Endothelial cell of umbilical vein (primary cell): Measurements from ENCODE around the gene CAMTA1. TPM values are rescaled to one million over a fixed set of nuclear protein-coding genes. Genes with fewer than 3 reads are reported as not detected.

Experiments
- BruUV-seq: library from RNA; stranded (reverse); fragments of 400-500 nt; replicated peaks from 2 replicates; lab custom pipeline; 2021; lab: Mats Ljungman, UMichigan
- CTCF ChIA-PET: fragments of 300-600, 350-600 bp; sonication (Branson Sonifier 250); formaldehyde crosslinking; loops from one replicate; lab custom pipeline; 2021; ENCODE audit warnings: antibody characterized with exemption, inconsistent platforms; lab: Charles Lee
- POLR2A ChIA-PET: fragments of 300-600, 350-600 bp; sonication (Branson Sonifier 250); formaldehyde crosslinking; loops from one replicate; lab custom pipeline; 2021; ENCODE audit warnings: antibody characterized with exemption, inconsistent platforms; lab: Charles Lee
- DNase-seq: peaks from one replicate; pipeline ENCODE4 v3.0.0-alpha.2; 2011; ENCODE audit warnings: low read depth, low spot score
- FAIRE-seq: peaks from 2 replicates; lab custom pipeline; 2011; peaks lifted over from hg19 to GRCh38; lab: Jason Lieb, UNC
- H2AFZ ChIP-seq: 2 replicates; pipeline ENCODE4 v1.6.0; 2012; ENCODE audit warnings: low read depth, low read length, control low read depth, inconsistent platforms
- H3K27ac ChIP-seq: 2 replicates; pipeline ENCODE4 v1.5.1; 2011; ENCODE audit warnings: low read depth, mild to moderate bottlenecking, control low read depth, low read length, moderate library complexity; ENCODE audit not compliant: insufficient read depth
- H3K27me3 ChIP-seq, 2 experiments: 2 replicates each; pipeline versions ENCODE4 v1.6.0 to v1.6.1; 2011; ENCODE audit warnings: low read length in 2 of 2, mixed read lengths in 1 of 2; ENCODE audit not compliant: control insufficient read depth in 2 of 2, insufficient read depth in 2 of 2
- H3K36me3 ChIP-seq, 2 experiments: 2 replicates in 1 of 2; 3 replicates in 1 of 2; pipeline ENCODE4 v1.5.1; 2011; ENCODE audit warnings: low read length in 2 of 2, mild to moderate bottlenecking in 1 of 2, moderate library complexity in 1 of 2; ENCODE audit not compliant: control insufficient read depth in 2 of 2, insufficient read depth in 2 of 2; ENCODE audit errors: extremely low read depth in 1 of 2
- H3K4me1 ChIP-seq: 3 replicates; pipeline ENCODE4 v1.5.1; 2011; ENCODE audit warnings: mild to moderate bottlenecking, low read length; ENCODE audit not compliant: control insufficient read depth, insufficient read depth; ENCODE audit errors: extremely low read depth
- H3K4me2 ChIP-seq: 2 replicates; pipeline ENCODE4 v1.6.1; 2011; ENCODE audit warnings: low read length, control low read depth, mixed read lengths; ENCODE audit not compliant: insufficient read depth
- H3K4me3 ChIP-seq, 3 experiments: fragments of 200-600 bp in 1 of 3; sonication (generic), shearing (Covaris generic) in 1 of 3; replicated peaks in 1 of 3; 2 replicates each; pipeline ENCODE4 v1.5.1; 2011 to 2016; ENCODE audit warnings: control low read depth in 3 of 3, low read length in 3 of 3, mild to moderate bottlenecking in 2 of 3, inconsistent platforms in 1 of 3, low read depth in 1 of 3, moderate library complexity in 1 of 3; ENCODE audit not compliant: insufficient read depth in 1 of 3
- H3K79me2 ChIP-seq: 2 replicates; pipeline ENCODE4 v1.6.0; 2012; ENCODE audit warnings: low read length, inconsistent platforms; ENCODE audit not compliant: control insufficient read depth, insufficient read depth
- H3K9ac ChIP-seq: replicated peaks from 2 replicates; pipeline ENCODE3; 2011; ENCODE audit warnings: low read length, control low read depth; ENCODE audit not compliant: insufficient read depth; ENCODE audit errors: extremely low read depth
- H3K9me1 ChIP-seq: replicated peaks from 3 replicates; pipeline ENCODE4 v1.6.0; 2011; ENCODE audit warnings: mild to moderate bottlenecking, low read length; ENCODE audit not compliant: control insufficient read depth, insufficient read depth; ENCODE audit errors: extremely low read depth
- H3K9me3 ChIP-seq: replicated peaks from 2 replicates; pipeline ENCODE4 v1.5.1; 2012; ENCODE audit warnings: low read length, inconsistent platforms; ENCODE audit not compliant: control insufficient read depth, insufficient read depth
- H4K20me1 ChIP-seq: replicated peaks from 2 replicates; pipeline ENCODE3; 2011; ENCODE audit warnings: mild to moderate bottlenecking, low read length; ENCODE audit not compliant: control insufficient read depth, insufficient read depth; ENCODE audit errors: extremely low read depth
- EZH2 ChIP-seq: IDR thresholded peaks from 2 replicates; pipeline ENCODE4 v1.6.1; 2012; ENCODE audit warnings: borderline replicate concordance, low read depth, mild to moderate bottlenecking, moderate library complexity, low read length, inconsistent platforms; ENCODE audit not compliant: severe bottlenecking
- FOS ChIP-seq: IDR thresholded peaks from 2 replicates; pipeline ENCODE4 v1.6.1; 2011; ENCODE audit warnings: mild to moderate bottlenecking, low read length, moderate library complexity, borderline replicate concordance; ENCODE audit not compliant: insufficient read depth
- GATA2 ChIP-seq: IDR thresholded peaks from 2 replicates; pipeline ENCODE4 v1.7.0; 2011; ENCODE audit warnings: low read depth, mild to moderate bottlenecking, moderate library complexity, mixed read lengths, low read length; ENCODE audit not compliant: insufficient read length, insufficient read depth
- JUN ChIP-seq: IDR thresholded peaks from 2 replicates; pipeline ENCODE4 v1.6.1; 2011; ENCODE audit warnings: borderline replicate concordance, low read depth; ENCODE audit not compliant: insufficient read length, insufficient read depth
- MYC ChIP-seq: IDR thresholded peaks from one replicate; pipeline ENCODE4 v1.6.1; 2011; ENCODE audit warnings: mild to moderate bottlenecking, low read depth, low read length
- POLR2A ChIP-seq: IDR thresholded peaks from 2 replicates; pipeline ENCODE4 v1.6.1; 2012; ENCODE audit warnings: low read depth, mild to moderate bottlenecking, control low read depth, low read length
- POLR2AphosphoS5 ChIP-seq: IDR thresholded peaks from 2 replicates; pipeline ENCODE4 v1.6.1; 2012; ENCODE audit warnings: low read depth, mild to moderate bottlenecking, control low read depth, low read length, moderate library complexity; ENCODE audit not compliant: insufficient read depth
- dilution Hi-C: fragments of 300-500 bp; cut with MboI; formaldehyde crosslinking; loops from one replicate; pipeline ENCODE4 v1.15.0; 2019; ENCODE audit warnings: low sequenced_read_pairs; ENCODE audit not compliant: extremely low pct_ligation_motif_present
- intact Hi-C: fragments of 100-400 bp; cut with micrococcal nuclease; formaldehyde crosslinking; loops from one replicate; pipeline ENCODE4 v1.10.0; 2022
- polyA plus RNA-seq, 4 experiments: library from polyadenylated mRNA; depleted of rRNA in 3 of 4; stranded (reverse) in 3 of 4; unstranded in 1 of 4; fragments of >200 nt; gene quantifications; 2 replicates each; pipeline versions ENCODE4 v1.2.1 to v1.2.3, GENCODE V29; 2011 to 2012; ENCODE audit warnings: missing spikeins in 1 of 4
- total RNA-seq: library from RNA; stranded (reverse); gene quantifications from 2 replicates; pipeline ENCODE4 v1.2.3, GENCODE V29; 2021
- TF ChIP-seq, protein P1 (sequence below): IDR thresholded peaks from 2 replicates; pipeline ENCODE4 v1.6.1; 2011; ENCODE audit not compliant: insufficient read depth, insufficient read length
- TF ChIP-seq, protein P2 (sequence below), 2 donors: IDR thresholded peaks; 1 replicate in 1 of 2; 2 replicates in 1 of 2; pipeline ENCODE4 v1.5.1; 2011; ENCODE audit warnings: low read length in 2 of 2, mild to moderate bottlenecking in 2 of 2, moderate library complexity in 2 of 2, control low read depth in 1 of 2, inconsistent platforms in 1 of 2, low read depth in 1 of 2; ENCODE audit not compliant: insufficient read depth in 1 of 2; ENCODE audit errors: extremely low read depth in 1 of 2

CAMTA1 gene
- total and polyA plus RNA-seq, 2 donors (not counting 3 experiments of a cell fraction or from before 2014, with no cell fraction given) = 50.8 to 92.7 TPM

DNA sequence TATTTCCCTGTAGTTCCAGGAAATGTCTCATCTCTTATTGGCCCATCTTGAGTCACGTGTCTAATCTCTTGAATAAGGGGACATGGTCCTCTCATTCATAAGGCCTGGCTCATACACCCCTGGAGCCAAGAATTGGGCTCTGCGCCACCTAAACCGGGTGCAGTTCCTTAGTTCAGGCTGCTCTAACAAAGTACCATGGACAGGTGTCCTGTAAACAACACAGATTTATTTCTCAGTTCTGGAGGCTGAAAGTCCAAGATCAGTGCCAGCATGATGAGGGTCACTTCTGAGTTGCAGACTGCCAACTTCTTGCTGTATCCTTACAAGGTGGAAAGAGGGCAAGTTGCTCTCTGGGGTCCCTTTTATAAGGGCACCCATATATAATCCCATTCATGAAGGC is 925.6 kb downstream of the CAMTA1 start:
- no peak overlapping the region for H3K27ac ChIP-seq
- H3K79me2 ChIP-seq = no peaks in the 10 kb centered on the region
- dilution Hi-C loops (no loop called here), intact Hi-C loops (no loop called here)
- TF ChIP-seq EZH2 (no peak), FOS (no peak), MYC (no peak), POLR2A (no peak), JUN (no peak), POLR2AphosphoS5 (no peak), GATA2 (no peak)
- TF ChIP-seq, protein P1, sequence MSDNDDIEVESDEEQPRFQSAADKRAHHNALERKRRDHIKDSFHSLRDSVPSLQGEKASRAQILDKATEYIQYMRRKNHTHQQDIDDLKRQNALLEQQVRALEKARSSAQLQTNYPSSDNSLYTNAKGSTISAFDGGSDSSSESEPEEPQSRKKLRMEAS = no peak
- TF ChIP-seq, protein P2, sequence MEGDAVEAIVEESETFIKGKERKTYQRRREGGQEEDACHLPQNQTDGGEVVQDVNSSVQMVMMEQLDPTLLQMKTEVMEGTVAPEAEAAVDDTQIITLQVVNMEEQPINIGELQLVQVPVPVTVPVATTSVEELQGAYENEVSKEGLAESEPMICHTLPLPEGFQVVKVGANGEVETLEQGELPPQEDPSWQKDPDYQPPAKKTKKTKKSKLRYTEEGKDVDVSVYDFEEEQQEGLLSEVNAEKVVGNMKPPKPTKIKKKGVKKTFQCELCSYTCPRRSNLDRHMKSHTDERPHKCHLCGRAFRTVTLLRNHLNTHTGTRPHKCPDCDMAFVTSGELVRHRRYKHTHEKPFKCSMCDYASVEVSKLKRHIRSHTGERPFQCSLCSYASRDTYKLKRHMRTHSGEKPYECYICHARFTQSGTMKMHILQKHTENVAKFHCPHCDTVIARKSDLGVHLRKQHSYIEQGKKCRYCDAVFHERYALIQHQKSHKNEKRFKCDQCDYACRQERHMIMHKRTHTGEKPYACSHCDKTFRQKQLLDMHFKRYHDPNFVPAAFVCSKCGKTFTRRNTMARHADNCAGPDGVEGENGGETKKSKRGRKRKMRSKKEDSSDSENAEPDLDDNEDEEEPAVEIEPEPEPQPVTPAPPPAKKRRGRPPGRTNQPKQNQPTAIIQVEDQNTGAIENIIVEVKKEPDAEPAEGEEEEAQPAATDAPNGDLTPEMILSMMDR (IDR thresholded peaks at IDR 0.05; ENCODE audit: extremely low read depth in 1 of 2, insufficient read depth in 1 of 2, low read depth in 1 of 2, low read length in 2 of 2) = no peak
- H3K4me3 ChIP-seq = no peak overlapping the region
- POLR2A ChIA-PET = no interaction called here
- CTCF ChIA-PET = interaction anchor here (0.8 to 2.7 kb wide), 4 partner anchors 15 to 50 kb away, joined by 3 to 12 read pairs (median 6); no protein-coding TSS in a partner anchor
- no peaks in the 10 kb centered on the region for H4K20me1 ChIP-seq
- no peaks in the 10 kb centered on the region for H3K9me3 ChIP-seq
- no peak overlapping the region for H3K9ac ChIP-seq
- no peak for FAIRE-seq
- H3K9me1 ChIP-seq = no peaks in the 10 kb centered on the region
- no peak overlapping the region for H2AFZ ChIP-seq
- no peaks in the 10 kb centered on the region for H3K4me1 ChIP-seq
- H3K4me2 ChIP-seq = no peak overlapping the region
- H3K36me3 ChIP-seq = no peaks in the 10 kb centered on the region
- BruUV-seq = no TSS peak
- no peak for DNase-seq
- H3K27me3 ChIP-seq = peaks cover under 1 to 3% of the 10 kb centered on the region in 2 experiments
